HG03575 (cell line): ENCODE results near the gene ZNF423.

ENCODE experiments used
- ATAC-seq: cut with Tn5 transposase; IDR thresholded peaks from one replicate; pipeline ENCODE4 v1.9.1; 2021; ENCODE audit not compliant: unreplicated experiment, insufficient number of reproducible peaks, low FRiP score; ENCODE audit errors: extremely low read depth

The ZNF423 gene

DNA sequence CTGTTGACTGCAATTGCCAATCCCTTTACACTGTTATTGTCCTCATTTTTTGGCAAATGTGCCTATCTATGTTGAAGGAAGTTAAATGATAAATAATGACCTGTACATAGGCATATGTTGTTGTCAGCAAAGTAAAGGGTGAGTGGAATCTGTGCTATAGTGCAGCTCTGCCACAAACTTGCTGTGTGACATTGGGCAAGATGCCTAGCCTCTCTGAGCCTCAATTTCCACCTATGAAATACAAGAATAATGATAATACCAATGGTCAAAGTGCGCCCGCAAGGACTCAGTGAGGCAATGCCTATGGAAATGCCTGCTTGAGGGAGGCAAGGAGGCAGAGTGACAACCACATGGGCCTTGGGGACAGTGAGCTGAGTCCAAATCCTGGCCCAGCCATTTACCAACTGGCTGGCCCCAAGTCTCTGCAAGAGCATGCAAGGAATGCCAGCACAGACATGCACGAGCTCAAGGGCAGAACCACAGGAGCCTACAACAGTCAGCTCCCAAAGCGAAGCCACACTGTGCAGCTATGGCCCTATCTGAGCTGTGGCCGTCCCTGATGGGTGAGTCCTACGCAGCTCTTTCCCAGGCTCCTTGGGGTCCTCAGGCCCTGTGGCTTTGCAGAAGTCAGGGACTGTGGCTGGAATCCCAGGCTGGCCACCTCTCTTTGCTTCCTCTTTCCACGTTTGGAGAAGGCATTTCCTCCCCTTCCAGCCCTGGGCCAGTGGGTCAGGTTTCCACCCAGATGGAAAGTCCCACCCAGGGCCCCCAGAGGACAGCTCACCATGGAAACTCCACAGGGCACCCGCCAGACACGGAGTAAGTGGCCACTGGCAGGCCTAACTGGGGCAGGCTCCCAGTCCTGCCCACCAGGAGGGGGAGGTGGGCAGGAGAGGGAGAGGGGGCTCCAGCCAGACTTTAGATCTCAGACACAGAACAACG lies 82.1 kb downstream of the ZNF423 start:
- ATAC-seq, result no peak

DNA sequence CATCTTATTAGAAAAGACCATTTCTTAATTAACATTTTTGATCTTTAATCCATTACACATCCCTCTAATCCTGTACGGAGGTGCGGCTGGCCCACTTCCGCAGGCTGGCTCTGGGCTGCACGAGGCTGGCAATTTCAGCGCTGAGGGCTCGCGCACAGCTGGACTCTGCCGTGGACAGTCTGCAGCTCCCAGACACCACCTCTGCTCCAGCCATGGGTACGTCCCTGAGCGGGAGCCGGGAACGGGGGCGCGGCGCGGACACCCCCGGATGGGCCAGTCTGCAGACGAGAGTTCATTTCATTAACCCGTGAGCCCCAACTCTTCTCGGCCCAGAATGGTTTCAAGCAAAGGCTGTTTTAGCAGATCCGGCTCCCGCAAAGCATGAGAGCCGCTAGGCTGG lies 87.9 kb downstream of the ZNF423 start:
- ATAC-seq, result no peak

DNA sequence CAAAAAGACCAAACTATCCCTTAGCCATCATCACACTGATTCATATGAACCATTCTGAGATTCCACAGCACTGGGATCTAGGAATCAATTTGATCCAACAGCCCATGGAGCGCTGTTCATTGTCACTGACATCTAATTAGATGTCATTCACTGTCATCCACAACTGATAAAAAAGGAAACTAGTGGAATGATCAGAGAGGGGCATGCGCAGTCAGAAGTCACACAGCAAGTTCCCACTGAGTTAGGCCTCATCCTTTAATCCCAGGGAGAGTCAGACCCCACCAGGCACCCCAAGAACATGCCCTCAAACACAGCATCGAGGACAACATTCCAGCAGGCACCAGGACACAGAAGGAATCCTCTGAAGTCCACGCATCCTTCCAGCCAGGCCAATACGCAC lies 88.5 kb downstream of the ZNF423 start:
- ATAC-seq, result no peak

DNA sequence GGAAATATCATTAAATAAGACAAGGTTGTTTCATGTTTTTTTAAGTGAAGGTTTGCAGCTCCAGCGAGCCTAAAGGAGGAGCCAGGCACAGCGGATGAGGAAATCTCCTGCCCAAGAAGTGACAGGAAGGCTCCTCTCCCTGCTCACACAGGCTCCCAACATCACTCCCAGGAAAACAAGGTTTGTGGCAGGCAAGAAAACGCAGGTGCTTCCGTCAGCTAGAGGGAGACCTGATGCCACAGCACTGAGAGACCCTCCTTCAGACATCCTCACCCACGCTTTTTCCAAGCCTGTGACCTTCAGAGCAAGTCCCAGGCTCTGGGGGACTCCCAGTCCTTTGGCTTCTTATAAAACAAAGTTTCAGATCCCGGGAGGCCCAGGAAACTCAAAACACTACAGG lies 89.7 kb downstream of the ZNF423 start:
- ATAC-seq, result no peak

DNA sequence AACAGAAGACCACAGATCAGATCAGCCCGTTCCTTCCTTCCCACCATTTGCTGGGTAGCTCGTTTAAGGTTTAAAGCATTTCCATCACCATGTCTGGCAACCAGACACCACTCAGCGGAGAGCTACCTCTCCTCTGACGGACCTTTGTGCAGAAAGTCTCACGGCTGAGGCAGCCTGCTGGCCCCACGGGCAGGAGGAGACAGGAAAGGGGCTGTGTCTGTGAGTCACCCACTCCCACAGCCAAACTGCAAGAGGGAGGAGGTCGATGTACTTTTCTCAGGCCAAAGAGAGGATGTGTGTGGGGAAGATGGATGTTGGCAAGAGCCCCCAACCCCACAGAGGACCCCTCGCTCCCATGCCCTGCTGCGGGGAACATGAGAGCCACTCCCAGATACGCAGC lies 92.1 kb downstream of the ZNF423 start:
- ATAC-seq, result no peak

DNA sequence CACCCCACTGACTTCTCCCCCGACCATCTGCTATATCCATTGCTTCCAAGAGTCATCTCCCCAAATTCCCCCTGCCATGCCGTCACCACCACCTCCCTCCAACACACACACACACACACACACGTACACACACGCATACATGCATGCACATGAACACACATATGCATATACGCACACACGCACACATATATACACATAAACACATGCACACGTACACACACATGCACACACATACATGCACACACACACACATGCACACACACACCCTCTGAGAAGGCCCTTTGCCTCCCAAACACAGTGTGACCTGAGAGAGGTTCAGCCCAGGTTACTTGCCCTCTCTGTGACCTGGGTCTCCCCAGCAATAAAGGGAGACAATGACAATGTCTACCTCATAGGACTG lies 95.1 kb downstream of the ZNF423 start:
- ATAC-seq, result no peak

DNA sequence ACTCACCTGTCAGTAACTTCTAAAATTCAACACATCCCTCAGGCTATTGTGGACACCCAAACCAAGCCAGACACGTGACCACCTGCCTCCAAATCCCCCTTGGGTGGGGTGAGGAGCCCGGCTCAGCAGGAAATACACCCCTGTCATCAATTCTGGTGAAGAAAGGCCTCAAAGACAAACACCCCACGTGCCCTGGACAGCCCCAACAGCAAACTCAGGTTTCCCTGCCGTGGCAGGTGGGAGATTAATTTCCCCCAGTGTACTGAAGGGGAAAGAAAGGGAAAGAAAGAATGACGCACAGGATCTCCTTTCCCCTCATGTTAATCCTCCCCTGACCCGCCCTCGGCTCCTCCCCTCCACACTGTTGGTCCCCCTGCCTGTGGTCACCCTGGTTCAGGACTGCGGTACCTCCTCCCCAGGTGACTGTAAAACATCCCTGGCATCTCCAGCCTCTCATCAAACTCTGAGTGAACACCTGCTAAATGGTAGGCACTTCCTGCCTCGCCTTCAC lies 98.3 kb downstream of the ZNF423 start:
- no peak for ATAC-seq

DNA sequence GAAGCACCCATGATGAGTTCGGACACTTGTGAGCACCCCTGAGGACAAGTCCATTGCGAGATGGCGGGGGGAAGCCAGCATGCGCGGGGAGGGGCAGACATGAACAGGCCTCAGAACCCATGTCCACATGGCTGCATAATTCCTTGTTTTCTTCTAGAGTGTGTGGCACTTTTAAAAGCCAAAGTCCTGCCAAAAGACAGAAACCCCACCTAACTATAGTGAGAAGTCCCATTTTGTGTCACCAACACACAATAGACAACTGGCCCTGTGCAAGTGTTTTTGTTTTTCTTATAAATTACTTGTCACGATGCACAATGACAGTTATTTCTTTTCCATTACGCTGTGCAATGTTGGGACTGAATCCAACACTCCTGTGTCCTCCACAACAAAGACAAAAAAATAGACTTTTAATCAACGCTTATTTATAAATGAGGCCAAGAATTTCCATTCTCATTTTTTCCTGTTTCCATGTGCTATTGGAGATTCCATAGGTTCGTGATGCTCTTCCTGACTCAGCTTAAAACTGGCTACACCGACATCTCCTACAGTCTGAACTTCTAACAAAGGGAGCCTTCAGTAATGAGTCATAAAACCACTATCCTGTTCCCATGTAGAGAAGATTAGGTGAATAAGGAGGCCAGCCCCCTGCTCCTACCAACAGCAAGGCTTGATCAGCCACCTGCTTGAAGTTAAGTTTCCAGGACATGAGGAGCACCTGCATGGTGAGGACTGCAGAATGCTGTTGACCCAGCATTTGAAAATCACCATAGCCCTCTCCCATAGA lies 98.9 kb downstream of the ZNF423 start:
- ATAC-seq, result no peak

DNA sequence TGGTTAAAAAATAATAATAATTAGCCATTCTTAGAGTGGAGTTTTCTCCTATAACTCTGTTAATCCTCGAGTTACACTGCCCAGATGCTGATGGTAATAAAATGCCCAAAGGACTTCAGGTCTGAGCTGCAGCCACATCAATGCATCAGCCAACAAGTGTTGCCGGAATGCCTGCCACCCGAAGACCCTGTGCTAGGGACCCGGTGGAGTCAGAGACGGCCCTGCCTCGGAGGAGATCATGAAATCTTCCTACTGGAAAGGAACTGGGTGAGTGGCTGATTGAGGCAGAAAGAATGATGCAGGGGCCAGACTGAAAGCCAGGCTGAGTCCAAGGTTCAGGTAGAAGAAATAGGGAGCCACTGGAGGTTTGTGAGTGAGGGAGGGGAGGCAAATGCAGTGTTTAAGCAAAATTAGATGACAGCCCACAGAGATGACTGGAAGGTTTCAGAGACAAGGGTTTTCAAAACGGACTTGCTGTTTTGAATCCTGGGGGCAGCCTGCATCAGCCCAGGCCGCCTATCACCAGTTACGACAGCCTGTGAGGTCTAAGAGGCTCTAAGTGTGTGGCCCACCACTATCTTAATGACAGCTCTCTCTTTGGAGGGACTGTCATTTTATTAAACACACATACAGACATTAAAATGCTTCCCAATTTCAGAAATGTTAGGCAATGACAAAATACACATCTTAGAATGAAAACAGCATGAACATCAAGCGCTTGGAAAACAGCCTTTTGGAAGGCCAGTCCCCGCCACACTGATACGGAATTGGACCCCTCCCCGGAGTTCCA lies 100.0 kb downstream of the ZNF423 start:
- ATAC-seq, result no peak

DNA sequence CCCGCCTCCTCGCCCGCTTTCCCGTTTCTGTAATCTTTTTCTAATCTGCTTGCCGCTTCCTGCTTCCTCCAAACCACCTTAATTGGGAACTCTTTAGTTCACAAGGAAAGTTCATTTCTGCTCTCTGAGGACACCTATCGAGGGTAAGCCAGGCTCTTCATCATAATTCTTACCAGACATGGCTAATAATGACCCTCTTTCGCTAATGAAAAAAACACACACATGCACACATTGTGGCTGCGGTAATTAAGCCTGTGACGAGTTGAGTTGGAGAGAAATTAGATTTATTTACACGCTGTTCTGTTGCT lies 100.6 kb downstream of the ZNF423 start:
- no peak for ATAC-seq

DNA sequence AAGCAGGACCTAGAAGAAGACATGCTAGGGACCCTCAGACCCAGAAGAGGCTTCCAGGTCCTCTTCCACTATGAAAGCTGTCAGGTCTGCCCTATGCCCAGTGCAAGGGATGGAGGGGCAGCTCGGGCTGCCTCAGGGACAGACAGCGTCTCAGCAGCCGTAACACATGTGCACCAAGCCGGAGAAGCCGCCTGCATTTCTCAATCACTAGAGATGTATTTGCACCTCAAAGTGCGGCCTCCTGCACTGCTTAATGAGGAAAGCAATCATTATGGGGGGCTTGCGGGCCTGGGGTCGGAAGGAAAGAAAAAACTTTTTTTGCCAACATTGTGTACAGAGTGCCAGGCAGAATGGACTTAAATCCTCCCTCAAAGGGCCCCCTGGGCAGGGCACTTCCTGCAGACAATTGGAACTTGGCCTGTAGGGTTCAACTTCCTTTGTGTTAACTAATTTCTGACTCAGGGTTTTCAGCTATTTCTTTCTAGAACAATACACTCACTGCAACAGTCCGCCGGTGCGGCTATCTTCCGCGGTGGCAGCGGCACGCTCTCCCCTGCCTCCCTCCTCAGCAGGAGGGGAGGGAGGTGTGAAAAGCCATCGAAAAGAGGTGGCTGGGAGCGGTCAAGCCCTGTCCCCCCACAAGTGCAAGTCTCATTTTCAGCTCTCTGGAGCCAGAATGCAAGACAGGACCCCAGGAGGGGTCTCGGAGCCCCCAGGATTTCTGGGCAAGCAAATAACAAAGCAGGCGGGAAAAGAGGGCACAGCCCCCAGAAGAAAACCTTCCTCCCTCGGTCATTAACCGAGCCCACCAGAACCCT lies 101.2 kb downstream of the ZNF423 start:
- no peak for ATAC-seq

DNA sequence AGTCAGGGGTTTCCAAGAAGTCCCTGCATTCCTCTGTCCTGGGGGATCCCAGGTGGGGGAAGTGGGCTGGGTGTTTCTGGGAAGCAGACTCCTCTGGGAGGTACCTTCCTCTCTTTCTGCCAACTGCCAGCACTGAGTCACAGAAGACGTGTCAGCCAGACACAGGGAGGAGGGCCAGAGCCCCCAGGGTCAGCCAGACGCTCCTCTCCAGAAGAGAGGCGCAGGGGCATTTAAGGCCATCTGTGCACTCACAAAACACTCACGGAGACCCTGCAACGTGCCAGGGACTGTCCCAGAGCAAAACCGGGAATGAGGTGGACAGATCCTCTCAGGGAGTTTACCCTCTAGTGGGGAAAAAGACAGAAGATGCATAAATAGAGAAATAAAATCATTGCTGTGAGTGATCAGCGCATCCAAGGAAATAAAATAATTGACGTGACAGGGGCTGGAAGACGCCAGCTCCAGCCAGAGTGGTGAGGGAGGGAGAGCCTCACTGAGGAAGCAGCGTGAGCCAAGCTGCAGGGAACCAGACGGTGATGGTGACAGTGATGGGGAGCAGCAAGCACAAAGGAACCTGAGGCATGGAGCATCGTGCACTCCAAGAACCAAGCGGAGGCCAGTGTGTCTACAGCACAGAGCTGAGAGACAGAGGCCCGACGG lies 105.4 kb downstream of the ZNF423 start:
- no peak for ATAC-seq

DNA sequence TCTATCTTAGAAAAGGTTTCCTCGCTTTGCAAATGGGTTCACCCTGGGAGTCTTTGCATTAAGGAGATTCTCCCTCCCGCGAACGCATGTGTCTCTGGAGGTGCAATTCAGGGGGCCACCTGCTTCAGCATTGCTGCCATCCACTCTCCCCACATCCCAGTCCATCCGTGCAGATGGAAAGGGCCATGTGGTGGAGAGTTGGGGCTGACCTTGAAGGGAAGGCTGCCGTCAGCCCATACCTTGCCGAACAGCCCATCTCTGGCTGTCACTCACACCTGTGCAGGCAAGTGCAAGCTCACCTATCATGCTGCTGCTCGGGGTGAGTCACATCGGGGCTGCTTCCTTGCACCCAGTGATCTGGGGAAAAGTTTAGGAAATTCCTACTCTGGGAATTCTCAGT lies 106.1 kb downstream of the ZNF423 start:
- no peak for ATAC-seq

DNA sequence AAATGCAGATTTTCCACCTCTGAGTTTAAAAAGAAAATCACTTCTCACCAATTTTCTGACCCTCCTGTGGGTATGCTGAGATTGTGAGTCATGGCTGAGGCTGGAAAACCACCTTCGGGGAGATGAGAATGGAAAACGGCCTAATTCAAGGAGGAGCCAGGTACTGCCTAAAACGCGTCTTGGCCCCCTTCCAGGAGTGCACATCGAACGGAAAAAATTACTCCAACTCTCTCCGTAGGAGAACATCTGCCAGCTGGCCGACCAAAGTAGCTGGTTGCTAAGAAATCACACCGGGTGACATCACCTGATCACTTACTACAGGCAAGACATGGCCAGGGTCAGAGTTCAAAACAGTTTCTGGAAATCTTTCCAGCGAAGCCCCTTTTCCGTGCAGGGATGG lies 107.6 kb downstream of the ZNF423 start:
- ATAC-seq, result no peak

DNA sequence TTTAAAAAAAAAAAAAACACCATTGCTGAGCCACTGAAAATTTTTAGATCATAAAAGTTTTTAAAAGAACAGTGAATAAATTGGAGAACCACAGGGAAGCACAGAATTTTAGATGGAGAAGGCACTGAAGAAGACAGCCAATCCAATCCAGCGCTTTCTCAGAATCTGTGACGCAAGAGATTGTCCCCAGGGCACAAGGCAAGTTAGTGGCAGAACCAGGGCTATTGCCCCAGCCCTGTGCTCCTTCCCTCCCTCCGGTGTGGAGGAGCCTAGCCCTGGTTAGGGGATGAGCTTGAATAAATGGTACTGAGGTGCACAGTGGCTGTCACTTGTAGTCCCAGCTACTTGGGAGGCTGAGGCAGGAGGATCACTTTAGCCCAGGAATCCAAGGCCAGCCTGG lies 108.3 kb downstream of the ZNF423 start:
- ATAC-seq, result no peak

DNA sequence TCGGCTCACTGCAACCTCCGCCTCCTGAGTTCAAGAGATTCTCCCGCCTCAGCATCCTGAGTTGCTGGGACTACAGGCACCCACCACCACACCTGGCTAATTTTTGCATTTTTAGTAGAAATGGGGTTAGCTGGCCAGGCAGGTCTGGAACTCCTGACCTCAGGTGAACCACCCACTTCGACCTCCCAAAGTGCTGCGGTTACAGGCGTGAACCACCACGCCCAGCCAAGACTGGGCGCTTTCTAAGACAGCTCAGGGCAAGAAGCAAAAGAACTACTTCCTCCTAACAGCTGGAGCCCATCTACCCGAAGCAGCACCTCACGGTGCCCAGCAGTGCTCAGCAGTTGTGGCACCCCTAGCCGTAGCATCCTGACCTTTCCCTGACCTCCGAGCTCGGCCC lies 109.4 kb downstream of the ZNF423 start:
- ATAC-seq, result no peak

DNA sequence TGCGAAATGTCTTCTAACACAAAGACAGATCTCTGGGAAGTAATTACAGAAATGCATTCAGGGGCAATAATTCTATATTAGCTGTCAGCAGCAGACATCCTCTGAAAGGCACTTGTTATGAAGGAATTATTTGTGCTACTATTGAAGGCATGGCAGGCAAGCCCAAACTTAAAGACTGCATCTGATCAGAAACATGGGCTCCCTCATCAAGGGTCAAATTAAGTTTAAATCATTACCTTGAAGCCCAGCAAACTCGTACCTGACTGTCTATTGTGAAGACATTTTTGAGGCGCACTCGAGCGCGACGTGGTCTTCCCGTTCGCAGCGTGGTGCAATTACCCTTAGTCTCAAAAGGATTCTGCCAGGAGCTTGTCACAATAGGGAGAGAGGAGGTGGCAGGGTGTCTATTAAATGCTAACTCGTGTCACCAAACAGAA lies 110.6 kb downstream of the ZNF423 start:
- no peak for ATAC-seq
